Measurements from ENCODE around the gene IFI27.
A peak's percentile ranks its signal among the peaks of the same experiment; 100 is the strongest.

Gene IFI27

DNA sequence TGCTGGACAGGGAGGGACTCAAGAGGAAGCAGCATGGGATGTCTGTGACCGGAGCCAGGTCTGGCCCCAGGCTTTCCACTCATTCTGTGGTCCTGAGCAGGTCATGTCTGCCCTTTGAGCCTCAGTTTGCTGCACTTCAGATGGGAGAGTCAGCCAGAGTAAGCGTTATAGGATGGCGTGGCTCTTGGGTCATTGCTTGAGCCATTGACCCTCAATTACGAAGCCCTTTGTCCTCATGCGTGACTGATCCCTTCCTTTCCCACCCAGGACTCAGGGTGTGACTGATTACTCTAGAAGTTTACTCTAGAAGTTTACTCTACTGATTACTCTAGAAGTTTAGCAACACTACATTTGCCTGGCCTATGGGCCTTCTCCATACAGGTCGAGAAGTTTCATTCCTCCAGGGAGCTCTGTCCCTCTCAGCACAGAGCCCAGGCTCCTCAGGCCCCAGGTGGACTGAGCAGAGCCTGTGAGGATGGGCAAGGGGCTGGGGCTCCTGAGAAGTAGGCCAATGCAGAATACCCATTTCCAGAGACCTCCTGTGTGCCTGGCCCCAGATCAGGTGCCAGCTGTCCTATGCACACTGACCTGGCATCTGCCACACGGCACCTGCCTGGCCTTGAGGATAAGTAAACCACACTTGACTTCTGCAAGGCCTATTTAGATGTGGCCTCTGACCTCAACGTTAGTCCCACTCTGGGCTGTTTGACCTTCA, 7.6 kb upstream of the IFI27 start:
- no peak for DNase-seq (ENCODE audit: low read depth)

DNA sequence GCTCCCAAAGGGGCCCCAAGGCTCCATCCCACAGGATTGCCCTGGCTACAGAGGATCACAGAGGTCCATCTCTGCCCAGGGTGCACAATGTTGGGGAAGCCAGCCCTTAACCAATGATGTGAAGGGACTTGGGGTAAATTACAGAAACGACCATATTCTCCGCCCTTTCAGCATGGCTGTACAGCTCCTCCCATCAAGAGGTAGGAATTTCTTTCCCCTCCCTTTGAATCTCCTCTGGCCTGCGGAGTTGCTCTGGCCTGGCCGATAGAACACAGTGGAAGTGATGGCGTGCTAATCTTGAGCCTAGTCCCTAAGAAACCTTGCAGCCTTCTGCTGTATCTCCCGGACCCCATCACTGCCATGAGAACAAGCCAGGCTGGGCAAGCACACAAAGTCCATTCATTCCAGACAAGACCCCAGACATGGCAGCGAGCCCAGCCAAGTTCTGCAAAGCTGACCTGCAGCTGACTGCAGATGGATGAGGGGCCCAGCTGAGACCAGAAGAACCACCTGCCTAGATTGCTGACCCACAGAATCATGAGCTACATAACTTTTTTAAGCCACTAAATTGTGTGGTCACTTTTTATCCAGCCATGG, 6.9 kb upstream of the IFI27 start:
- no peak for DNase-seq (ENCODE audit: low read depth)

DNA sequence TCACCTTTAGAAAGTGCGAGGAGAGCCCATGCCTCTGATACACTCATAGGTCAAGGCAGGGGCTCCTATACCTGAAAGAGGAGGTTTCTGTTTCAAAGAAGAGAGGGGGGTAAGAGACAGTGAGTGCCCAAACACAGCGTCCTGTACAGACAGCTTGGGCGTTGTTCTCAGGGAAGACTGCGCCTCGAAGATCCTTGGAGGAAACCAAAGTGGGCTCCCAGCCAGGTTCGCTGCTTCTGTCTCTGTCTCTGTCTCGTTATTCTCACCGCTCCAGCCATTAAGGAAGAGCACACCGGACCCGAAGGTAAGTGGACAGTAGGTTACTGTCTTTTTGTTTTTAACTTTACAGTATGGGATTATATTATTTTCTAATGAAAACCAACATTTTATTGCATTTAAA, 5.8 kb upstream of the IFI27 start:
- no peak for DNase-seq (ENCODE audit: low read depth)

DNA sequence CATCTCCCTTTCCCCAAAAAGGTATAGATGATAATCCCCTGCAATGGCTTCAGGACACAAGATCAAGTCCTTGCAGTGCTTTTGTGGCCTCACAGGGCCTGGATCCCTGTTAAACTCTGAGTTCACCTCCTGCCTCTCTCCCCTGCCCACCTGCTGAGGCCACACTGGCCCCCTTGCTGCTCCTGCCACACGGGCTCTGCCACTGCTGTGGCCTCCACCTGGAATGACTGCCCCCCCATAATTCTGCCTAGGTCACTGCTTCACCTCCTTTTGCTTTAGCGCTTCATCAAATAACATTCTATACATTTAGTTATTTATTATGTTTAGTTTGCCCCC, 653 bp upstream of the IFI27 start:
- DNase-seq (ENCODE audit: low read depth): no peak

DNA sequence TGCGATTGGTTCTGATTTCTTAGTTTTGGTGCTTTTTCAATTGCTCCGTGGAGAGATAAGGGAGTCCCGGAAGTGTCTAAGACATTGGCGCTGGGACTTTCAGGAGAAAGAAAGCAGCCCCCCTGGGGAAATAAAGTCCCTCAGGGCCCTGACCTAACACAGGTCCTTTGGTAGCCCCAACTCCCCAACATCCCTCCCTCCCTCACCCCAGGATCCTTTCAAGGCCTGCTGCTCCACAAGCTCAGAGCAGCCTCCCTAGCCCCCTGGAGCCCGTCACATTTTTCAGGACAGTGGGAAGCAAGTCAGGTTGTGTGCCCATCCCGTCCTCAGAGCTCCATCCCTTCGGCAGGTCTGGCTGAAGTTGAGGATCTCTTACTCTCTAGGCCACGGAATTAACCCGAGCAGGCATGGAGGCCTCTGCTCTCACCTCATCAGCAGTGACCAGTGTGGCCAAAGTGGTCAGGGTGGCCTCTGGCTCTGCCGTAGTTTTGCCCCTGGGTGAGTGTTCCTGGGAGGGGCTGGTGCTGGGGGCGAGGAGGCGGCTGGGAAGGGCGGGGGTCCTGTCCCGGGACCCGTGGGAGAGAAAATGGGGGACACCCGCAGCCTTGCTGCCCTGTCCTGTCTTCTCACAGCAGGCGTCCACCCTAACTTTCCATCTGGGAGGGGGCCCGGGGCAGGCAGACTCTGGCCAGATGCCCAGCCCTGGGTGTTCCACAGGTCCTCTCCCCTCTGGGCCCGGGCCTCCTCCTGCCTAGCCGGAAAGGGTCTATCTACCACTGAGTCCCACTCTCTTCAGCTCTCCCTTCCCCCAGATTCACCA, 950 bp downstream of the IFI27 start:
- DNase-seq (ENCODE audit: low read depth): no peak

DNA sequence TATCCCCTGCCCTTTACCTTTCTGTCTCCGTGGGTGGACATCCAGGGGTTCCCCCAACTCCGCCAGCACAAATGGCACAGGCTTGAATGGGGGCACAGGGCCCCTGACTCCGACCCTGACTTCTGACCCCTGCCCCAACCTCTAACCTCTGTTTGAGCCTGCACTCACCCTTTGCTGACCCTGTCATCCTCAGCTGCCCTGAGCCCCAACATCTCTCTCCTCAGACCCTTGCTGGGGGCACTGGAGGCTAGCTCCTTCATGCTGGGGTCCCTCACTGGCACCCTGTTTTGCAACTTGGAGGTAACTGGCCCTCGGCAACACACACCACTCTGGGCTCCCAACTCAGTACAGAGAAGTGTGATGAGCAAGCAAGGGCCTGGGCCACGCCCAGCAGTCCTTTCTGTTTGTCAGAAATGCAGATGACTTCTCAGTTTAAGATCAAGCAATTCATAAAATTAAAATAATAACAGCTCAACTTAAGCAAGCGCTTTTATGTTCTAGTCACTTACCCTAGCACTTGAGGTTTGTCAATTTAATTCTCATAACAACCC, 2.1 kb downstream of the IFI27 start:
- DNase-seq (ENCODE audit: low read depth): no peak

DNA sequence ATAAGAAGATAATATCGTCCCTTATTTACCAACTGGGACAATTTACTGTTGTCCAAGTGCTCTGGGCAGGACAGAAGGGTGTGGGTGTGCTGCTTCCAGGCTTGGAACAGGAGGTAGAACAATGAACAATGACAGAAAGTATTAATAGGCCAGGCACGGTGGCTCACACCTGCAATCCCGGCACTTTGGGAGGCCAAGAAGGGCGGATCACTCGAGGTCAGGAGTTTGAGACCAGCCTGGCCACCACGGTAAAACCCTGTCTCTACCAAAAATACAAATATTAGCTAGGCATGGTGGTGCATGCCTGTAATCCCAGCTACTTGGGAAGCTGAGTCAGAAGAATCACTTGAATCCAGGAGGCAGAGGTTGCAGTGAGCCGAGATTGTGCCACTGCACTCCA, 2.5 kb downstream of the IFI27 start:
- no peak for DNase-seq (ENCODE audit: low read depth)

DNA sequence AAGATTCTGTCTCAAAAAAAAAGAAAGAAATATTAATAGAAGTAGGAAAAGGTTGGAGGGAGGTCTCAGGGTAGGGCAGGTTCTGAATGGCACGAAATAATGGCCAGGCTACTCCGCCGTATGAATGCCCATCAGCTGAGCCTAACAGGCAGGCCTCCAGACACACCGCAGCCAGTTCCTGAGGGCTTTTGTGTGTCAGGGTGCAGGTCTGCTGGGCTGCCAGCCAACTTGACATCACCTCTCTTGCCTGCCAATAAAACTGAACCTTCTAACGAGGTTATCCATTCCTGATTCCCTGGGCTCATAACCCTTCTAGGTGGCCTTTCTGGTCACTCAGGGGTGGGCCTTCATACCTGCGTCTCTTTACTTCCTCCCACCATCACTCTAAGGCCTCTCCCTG, 3.0 kb downstream of the IFI27 start:
- no peak for DNase-seq (ENCODE audit: low read depth)

DNA sequence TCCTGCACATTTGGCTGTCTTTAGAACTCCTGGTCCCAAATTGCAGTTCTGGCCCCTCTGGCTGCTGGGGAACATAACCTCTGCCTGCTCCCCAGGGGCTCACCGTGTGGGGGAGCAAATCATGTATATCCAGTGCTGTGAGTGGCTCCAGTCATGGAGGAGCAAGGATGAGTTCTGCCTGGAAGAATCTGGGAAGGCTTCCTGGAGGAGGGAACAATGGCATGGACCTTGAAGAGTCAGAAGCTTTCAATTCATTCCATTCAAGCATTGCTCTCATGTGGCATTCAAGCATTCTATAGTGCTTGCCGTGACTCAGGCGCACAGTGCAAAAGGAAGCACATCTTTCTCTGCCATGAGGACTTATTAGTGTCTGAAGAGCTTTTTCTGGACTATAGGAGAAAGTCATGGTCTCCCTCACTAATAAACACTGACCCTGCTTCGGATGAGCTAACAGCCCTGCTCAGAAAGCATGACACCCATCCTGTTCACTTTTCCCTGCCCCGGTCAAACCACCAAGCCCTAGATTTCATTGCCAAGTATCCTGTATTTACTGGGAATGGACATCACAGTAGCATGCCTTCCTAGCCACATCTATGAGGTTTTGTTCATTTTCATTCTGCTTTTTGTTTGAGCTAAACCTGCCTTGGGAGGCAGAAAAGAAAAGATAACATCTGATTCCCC, 3.5 kb downstream of the IFI27 start:
- no peak for DNase-seq (ENCODE audit: low read depth)

DNA sequence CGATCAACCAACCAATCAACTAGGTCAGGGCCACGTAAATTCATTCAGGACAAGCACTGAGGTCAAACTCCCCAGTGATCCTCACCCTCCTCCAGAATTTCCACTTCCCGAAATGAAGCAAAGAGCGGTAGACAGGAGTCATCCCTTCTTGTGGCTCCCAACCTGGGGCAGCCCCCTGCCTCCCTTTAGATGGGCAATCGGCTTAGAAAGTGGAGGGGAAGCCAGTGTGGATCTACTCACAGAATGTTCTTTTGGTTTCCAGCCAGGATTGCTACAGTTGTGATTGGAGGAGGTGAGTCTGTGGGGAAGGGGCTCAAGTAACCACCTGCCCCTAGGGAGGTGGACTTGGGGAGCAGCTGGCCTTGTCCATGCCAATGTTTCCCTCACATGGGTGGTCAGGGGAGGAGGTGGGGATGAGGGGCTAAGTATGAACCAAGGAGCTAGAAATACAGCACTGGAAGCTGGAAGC, 4.1 kb downstream of the IFI27 start:
- DNase-seq (ENCODE audit: low read depth): no peak

DNA sequence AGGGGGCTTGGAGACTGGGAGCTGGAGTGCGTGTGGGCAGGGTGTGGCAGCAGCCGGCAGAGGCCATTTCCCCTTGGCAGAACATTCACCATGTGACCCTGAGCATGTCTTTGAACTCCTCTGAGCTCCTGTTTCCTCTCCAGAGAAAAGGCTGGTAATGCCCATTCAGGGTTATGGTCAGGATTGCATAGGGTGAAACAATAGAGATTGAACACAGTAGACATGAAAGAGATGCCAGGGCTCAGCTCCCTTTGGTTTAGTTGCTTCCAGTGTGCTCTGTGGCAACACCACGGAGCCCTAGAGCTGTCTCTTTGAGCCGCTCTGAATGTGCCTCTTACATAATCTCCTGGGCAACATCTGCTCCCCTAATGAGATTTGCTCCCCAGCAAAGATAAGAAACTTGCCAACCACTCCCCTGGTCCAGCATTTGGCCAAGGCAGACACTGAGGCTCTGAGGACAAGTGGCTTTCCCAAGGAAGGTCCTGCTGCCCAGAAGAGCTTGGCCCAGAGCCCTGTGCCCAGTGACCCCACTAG, 4.6 kb downstream of the IFI27 start:
- DNase-seq (ENCODE audit: low read depth): peak; percentile 32

DNA sequence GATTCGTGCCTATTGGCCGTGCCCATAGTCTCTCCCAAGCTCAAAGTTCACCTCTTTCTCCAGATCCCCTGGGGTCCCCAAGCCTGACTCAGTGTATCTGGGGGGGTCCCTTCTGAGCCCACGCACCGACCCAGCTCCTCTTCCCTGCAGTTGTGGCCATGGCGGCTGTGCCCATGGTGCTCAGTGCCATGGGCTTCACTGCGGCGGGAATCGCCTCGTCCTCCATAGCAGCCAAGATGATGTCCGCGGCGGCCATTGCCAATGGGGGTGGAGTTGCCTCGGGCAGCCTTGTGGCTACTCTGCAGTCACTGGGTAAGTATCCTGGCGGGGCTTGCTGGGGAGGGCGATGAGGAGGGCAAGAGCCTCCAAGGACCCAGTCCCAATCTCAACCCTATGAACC, 5.1 kb downstream of the IFI27 start:
- no peak for DNase-seq (ENCODE audit: low read depth)

DNA sequence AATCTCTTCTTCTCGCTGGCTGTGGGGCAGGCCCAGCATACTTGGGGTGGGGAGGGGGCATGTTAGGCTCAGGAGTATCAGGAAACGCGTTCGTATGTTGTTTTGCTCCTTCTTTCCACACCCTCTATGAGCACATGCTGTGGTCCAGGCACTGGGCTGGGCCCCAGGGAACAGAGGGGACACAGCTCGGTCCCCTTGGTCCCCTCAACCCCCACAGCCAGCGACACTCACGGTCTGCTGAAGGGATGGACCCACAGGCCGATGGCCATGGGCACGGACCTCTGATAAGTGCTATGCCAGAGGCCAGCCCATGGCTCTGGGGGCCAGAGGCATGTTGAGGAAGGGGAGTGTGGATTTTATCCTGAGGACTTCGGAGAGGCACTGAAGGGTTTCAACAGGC, 6.2 kb downstream of the IFI27 start:
- DNase-seq (ENCODE audit: low read depth): no peak

DNA sequence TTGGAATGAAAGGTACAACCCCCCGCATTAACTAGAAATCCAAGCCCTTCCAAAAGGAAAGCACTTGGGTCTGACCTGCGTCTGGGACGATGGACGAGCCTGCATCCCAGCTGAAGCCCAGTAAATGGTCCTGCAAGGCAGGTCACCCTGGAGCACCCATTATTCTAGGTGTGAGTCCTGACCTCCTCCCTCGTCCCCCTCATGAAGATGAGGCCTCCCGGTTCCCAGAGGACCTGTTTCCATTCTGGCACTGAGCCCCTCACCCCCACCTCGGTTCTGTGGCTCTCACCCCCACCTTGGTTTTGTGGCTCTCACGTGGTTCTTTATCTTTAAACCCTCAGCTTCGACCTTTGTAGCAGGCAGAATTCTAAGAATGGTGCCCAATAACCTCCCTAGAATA, 7.3 kb downstream of the IFI27 start:
- DNase-seq (ENCODE audit: low read depth): no peak

DNA sequence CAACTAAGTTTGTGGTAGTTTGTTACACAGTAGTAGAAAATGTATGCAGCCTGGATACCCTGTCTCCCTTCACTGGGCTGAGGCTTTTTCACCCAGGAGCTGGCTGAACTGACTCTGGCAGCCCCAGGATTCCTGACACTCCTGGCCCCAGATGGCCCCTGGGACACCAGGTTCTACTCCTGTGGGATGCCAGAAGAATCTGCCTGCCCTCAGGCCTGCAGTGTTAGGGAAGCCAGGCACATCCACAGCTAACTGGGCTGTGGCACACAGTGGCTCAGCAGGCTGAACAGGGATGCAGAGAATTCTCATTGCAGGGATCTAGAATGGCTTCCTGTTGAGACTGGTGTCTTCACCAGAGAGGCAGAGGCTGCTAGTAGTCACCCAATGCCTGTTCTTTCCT, 8.5 kb downstream of the IFI27 start:
- DNase-seq (ENCODE audit: low read depth): no peak

DNA sequence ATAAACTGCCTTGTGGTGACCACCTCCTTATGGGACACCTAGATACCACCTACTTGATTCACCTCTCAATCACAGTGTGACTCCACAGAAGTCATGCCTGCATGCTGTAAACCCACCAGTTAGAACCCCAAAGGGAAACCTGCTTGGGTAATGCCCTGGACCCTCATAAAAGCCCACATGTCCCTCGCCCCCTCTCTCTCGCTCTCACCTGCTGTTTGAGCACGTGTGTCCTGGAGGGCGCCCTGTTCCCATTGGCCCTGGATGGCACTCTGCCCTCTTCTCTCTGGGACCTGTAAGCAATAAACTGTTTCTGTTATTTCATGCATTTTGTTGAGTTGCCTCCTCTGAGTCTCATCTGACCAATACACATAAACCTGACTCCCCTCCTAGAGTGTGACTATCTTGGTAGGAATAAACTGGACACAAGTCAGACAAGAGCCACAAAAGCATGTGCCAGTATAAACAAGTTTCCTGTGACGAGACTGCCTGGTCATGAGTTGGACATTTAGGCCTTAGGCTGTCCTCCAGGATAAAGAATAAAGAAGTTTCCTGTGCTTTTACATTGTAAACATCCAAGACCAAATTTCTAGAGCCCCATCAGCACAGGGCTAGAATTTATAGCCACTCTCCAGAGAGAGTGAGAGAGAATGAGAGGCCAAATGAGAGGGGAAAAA, 10.3 kb downstream of the IFI27 start:
- peak; percentile 79 for DNase-seq (ENCODE audit: low read depth)

DNA sequence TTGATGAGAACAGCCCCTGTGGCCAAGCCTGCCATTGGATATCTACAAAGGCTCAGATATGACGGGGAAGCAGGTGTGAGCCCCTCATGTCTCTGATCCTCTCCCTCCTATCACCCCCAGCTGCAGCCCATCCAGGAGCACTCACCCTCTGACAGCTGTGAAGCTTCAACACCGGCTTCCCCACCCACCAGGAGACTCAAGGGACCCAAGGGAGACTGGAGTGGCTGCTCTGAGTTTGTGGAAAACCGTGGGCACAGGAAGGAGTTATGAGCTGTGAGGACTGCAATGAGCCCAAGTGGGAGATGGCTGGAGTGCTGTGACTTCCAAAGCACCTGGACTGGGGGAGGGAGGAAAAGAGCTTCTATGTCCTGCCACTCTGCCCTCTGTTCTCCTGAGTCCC, 10.9 kb downstream of the IFI27 start:
- DNase-seq (ENCODE audit: low read depth): no peak

DNA sequence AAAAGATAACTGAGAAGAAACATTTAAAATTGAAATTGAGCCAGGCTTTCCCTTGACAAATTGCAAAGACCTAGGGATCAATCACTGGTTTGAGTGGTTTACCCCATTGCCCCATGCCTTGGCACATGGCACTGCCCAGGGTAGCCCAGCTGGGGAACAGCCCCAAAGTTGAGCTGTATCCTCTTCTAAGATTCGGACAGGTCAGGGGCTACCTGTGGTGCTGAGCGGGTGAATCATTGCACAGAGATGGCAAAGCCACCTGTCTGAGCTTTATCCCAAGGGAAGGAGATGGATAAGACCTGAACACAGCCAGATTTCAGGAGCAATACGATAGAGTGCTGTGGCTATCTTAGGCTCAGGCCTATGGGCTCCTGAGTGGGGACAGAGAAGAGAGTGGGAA, 11.9 kb downstream of the IFI27 start:
- no peak for DNase-seq (ENCODE audit: low read depth)

DNA sequence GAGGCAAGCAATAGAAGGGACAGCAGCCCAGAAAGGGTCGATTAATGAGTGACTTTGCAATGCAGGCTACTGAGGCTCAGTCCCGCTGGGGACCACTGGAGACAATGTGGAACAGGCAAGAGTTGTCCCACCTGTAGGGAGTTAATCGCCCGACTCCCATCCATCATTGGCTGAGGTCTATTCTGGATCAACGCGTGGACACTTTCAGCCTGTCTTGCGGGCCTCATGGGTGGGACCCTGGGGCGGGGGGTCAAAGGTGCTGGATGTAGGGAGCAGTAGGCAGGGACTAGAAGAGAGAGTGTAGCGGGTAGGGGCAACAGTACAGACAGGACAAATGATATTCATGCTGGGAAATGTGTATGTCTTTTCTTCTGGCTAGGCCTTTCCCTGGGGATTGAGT, 12.8 kb downstream of the IFI27 start:
- no peak for DNase-seq (ENCODE audit: low read depth)

DNA sequence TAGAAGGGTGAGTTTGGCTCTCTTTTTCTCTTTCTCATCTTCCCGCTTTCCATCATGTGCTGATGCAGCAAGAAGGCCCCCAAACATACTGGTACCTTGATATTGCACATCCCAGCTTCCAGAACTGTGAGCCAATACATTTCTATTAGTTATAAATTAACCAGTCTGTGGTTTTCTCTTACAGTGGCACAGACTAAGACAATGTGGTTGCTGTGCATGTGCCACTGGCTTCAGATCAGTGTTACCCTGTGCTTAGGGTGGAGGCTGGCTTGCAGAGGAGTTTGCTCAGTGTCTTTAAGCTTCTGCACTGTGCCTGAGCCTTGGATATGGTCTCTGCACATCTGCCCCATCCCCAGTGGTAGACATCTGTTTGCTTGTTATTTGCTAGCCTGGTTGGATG, 13.3 kb downstream of the IFI27 start:
- DNase-seq (ENCODE audit: low read depth): no peak

DNA sequence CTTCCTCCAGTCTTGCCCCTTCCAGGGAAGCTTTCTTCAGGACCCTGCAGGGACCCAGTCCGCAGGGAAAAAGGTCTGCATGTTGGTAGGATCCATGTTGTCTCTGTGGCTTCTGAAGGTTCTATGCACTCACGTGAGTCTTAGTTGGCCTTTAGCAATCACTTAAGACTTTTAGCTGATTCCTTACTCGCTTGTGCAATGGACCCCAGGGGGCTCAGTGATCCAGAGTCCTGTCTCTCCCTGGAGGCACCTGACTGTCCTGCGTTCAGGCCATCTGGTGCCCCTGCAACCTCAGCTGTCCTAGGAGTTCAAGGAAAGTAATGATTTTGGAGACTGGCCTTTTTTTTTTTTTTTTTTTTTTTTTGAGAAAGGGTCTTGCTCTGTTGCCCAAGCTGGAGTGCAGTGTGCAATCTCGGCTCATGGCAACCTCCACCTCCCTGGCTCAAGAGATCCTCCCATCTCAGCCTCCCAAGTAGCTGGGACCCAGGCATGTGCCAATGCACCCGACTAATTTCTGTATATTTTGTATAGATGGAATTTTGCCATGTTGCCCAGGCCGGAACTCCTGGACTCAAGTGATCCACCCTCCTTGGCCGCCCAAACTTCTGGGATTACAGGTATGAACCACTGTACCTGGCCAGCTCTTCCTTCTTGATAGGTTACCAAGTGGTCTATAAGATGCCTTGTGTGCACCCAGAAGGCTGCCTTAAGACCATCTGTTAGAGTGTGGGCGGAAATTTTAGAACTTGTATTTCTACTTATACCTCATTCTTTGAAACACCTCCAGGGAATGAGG, 14.2 kb downstream of the IFI27 start:
- no peak for DNase-seq (ENCODE audit: low read depth)
